ENCODE measurements around the gene STK39.
"Not testable (repeated sequence)": the region's sequence is repeated elsewhere in the genome, so short reads cannot be mapped to it uniquely, and the experiment has no call there.

Gene STK39

GRCh38 chr2:168247341-168248261 lies at the start of gene STK39:
Gene STK39 (minus strand): TSS chr2:168247595. CDS start chr2:168247435, 160 bp downstream.
- no peak for DNase-seq

GRCh38 chr2:168295051-168295450 lies 47.7 kb upstream of the STK39 start:
- no peak for DNase-seq

- DNase-seq, result no peak
These were observed 47.0 kb upstream of the STK39 start for GRCh38 chr2:168294409-168294808.

GRCh38 chr2:168293766-168294165 lies 46.4 kb upstream of the STK39 start:
- DNase-seq, result no peak

GRCh38 chr2:168290391-168290790 lies 43.0 kb upstream of the STK39 start:
- no peak for DNase-seq

- no peak for DNase-seq
These were observed 42.5 kb upstream of the STK39 start for GRCh38 chr2:168289880-168290279.

- DNase-seq, result no peak
These were observed 39.1 kb upstream of the STK39 start for GRCh38 chr2:168286535-168286934.

GRCh38 chr2:168278424-168278888 lies 31.1 kb upstream of the STK39 start:
- no peak for DNase-seq

GRCh38 chr2:168277276-168277675 lies 29.9 kb upstream of the STK39 start:
- DNase-seq, result no peak

GRCh38 chr2:168272225-168272624 lies 24.8 kb upstream of the STK39 start:
- no peak for DNase-seq

GRCh38 chr2:168262926-168263325 lies 15.5 kb upstream of the STK39 start:
- DNase-seq, result not testable (repeated sequence)

GRCh38 chr2:168256448-168256847 lies 9.1 kb upstream of the STK39 start:
- DNase-seq, result no peak

GRCh38 chr2:168255866-168256265 lies 8.5 kb upstream of the STK39 start:
- DNase-seq, result no peak

GRCh38 chr2:168255103-168255502 lies 7.7 kb upstream of the STK39 start:
- no peak for DNase-seq

- no peak for DNase-seq
These were observed 7.0 kb upstream of the STK39 start for GRCh38 chr2:168254158-168254935.

- no peak for DNase-seq
These were observed 6.0 kb upstream of the STK39 start for GRCh38 chr2:168253379-168253778.

- DNase-seq, result no peak
These were observed 5.6 kb upstream of the STK39 start for GRCh38 chr2:168252976-168253375.

- no peak for DNase-seq
These were observed 683 bp downstream of the STK39 start for GRCh38 chr2:168246483-168247340.

GRCh38 chr2:168246072-168246482 lies 1.3 kb downstream of the STK39 start:
- DNase-seq, result no peak

GRCh38 chr2:168245074-168245825 lies 2.1 kb downstream of the STK39 start:
- no peak for DNase-seq

- DNase-seq, result no peak
These were observed 3.1 kb downstream of the STK39 start for GRCh38 chr2:168244318-168244717.

GRCh38 chr2:168243061-168243460 lies 4.3 kb downstream of the STK39 start:
- DNase-seq, result no peak

All from GF-D8 (cell line).